Right lobe of liver (tissue), 4 donors: ENCODE measurements around the gene GPRASP1.

Source experiments
- POLR2A ChIP-seq: fragments of 450-650 bp; IDR thresholded peaks from one replicate; pipeline ENCODE4 v1.6.1; 2017; ENCODE audit warnings: antibody characterized with exemption, mild to moderate bottlenecking
- TF ChIP-seq, protein P1 (sequence below), 4 donors: fragments of 200-600 bp in 3 of 4; fragments of 450-650 bp in 1 of 4; IDR thresholded peaks; one replicate each; pipeline versions ENCODE4 v1.5.1 to v1.8.0; 2016 to 2022; ENCODE audit warnings: antibody characterized with exemption in 4 of 4, mild to moderate bottlenecking in 2 of 4
- donor health status: DM: no; HTN: no; CAD: no.
- donor health status: DM: no; HTN: no; CAD: no.
- donor health status: DM: no; HTN: yes; CAD: no.

DNA sequence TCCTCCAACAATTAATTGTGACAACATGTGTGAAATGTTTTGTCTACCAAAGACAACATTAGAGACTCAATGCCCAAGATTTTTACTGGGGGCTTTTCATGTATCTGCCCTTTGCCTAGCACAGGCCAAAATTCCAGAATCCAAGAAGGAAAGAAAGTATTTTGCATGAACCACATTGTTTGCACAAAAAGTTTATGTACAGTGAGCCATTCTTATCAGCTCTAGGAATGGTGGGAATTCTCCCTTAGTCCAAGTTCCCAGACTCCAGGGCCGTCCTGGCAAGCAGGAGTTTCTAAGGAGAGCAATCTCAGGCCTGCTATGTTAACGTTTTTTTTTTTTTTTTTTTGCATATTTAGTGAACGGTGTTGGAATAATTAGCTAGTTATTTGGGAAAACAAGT, 21.6 kb downstream of the GPRASP1 start:
- TF ChIP-seq POLR2A, result no peak
- TF ChIP-seq, protein P1, sequence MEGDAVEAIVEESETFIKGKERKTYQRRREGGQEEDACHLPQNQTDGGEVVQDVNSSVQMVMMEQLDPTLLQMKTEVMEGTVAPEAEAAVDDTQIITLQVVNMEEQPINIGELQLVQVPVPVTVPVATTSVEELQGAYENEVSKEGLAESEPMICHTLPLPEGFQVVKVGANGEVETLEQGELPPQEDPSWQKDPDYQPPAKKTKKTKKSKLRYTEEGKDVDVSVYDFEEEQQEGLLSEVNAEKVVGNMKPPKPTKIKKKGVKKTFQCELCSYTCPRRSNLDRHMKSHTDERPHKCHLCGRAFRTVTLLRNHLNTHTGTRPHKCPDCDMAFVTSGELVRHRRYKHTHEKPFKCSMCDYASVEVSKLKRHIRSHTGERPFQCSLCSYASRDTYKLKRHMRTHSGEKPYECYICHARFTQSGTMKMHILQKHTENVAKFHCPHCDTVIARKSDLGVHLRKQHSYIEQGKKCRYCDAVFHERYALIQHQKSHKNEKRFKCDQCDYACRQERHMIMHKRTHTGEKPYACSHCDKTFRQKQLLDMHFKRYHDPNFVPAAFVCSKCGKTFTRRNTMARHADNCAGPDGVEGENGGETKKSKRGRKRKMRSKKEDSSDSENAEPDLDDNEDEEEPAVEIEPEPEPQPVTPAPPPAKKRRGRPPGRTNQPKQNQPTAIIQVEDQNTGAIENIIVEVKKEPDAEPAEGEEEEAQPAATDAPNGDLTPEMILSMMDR (IDR thresholded peaks at IDR 0.05), result no peak
